ENCODE measurements around the gene WNT8A.

WNT8A gene

DNA sequence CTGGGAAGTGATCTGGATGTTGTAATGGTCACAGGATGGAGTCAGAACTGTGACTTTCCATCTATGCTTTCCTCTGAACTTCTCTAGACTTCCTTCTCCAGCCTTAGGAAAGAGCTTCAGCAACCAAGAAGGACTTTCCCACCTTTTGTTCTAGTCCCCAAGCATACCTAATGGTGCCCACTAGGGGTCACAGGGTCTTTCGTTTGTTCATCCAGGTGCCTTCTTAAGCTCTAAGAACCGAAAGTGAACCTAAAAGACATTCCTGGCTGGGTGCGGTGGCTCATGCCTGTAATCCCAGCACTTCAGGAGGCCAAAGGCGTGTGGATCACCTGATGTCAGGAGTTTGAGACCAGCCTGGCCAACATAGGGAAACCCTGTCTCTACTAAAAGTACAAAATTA is 1.8 kb upstream of the WNT8A start:
- DNase-seq (ENCODE audit: low read depth in 2 of 2, low spot score in 1 of 2): no peak

- DNase-seq (ENCODE audit: low read depth in 2 of 2, low spot score in 1 of 2): no peak
Measured at GRCh38 chr5:138091685-138092084, 7.9 kb downstream of the WNT8A start.

GRCh38 chr5:138092301-138092700 is 8.5 kb downstream of the WNT8A start:
- no peak for DNase-seq (ENCODE audit: low read depth in 2 of 2, low spot score in 1 of 2)

DNA sequence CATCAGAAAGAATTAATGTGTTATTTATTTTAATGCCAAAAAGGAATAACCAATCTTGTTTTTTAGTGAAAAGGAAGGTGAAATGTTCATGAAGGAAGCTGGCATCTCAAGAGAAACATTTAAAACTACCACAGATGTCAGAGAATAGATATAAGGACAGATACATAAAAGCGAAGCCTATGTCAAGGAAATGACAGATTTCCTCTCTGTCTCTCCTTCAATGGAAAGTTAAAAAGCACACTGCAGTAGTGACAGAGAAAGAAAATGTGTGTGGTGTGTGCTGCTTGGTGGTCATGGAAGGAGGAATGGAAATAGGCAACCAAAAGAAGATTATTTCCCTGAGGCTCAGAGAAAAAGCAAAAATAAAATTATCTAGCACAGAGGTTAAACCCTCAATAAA is 9.2 kb downstream of the WNT8A start:
- no peak for DNase-seq (ENCODE audit: low read depth in 2 of 2, low spot score in 1 of 2)

DNA sequence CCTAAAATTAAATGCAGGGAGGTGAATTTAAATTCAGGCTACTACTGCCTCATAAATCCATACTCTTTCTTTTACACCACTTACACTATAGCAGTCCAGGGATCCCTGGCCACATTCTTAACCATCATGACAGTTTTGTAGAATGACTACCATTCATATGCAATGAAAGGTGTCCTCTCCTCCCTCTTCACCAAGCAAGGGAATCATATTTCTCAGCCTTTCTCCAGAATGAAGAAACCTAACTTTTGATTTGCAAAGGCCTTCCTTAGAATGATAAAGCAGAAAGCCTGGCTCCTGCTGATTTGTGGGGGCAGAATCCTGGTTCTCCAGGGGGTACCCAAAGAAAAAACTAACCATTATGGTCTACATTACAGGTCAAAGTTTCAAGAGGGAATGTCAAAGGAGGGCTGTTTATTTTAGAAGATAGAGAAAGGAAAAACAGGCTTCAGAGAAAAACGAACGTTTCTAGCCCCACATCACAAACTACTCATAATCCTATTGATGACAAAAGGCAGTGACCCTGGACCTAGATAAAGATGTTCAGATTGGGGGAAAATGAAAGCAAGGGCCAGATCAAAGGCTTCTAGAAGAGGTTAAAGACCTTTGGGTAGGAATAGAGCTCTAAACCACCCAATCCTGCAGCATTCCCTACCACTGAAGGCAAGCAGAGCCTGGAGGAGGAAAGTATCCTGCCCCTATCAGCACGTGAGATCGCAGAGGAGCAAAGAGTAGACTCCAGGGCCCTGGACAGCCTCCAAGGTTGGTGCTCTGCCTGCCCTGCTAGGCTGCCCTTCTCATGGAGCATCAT is 11.5 kb downstream of the WNT8A start:
- DNase-seq (ENCODE audit: low read depth in 2 of 2, low spot score in 1 of 2): no peak

GRCh38 chr5:138096363-138096762 is 12.5 kb downstream of the WNT8A start:
- DNase-seq (ENCODE audit: low read depth in 2 of 2, low spot score in 1 of 2): no peak

- no peak for DNase-seq (ENCODE audit: low read depth in 2 of 2, low spot score in 1 of 2)
Measured at GRCh38 chr5:138096997-138097828, 13.4 kb downstream of the WNT8A start.

GRCh38 chr5:138102454-138103318 is 18.9 kb downstream of the WNT8A start:
- no peak for DNase-seq (ENCODE audit: low read depth in 2 of 2, low spot score in 1 of 2)

GRCh38 chr5:138103319-138103637 is 19.4 kb downstream of the WNT8A start:
- no peak for DNase-seq (ENCODE audit: low read depth in 2 of 2, low spot score in 1 of 2)

- DNase-seq (ENCODE audit: low read depth in 2 of 2, low spot score in 1 of 2): no peak
Measured at GRCh38 chr5:138105709-138106108, 21.9 kb downstream of the WNT8A start.

DNA sequence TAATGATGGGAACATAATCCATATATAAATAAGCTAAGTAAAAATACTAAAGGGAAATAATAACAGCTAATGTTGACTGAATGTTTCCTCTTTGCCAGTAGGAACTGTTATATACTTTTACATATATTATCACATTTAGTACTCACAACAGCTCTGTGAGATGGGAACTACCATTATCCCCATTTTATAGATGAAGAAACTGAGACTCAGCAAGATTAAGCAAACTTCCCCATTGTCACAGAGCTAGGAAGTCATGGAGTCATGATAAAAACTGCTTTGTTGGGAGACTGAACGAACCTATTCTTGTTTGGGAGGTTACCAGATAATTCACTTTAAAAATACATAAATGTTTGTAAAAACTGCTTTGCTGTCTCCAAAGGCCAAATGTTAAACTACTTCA is 23.4 kb downstream of the WNT8A start:
- no peak for DNase-seq (ENCODE audit: low read depth in 2 of 2, low spot score in 1 of 2)

DNA sequence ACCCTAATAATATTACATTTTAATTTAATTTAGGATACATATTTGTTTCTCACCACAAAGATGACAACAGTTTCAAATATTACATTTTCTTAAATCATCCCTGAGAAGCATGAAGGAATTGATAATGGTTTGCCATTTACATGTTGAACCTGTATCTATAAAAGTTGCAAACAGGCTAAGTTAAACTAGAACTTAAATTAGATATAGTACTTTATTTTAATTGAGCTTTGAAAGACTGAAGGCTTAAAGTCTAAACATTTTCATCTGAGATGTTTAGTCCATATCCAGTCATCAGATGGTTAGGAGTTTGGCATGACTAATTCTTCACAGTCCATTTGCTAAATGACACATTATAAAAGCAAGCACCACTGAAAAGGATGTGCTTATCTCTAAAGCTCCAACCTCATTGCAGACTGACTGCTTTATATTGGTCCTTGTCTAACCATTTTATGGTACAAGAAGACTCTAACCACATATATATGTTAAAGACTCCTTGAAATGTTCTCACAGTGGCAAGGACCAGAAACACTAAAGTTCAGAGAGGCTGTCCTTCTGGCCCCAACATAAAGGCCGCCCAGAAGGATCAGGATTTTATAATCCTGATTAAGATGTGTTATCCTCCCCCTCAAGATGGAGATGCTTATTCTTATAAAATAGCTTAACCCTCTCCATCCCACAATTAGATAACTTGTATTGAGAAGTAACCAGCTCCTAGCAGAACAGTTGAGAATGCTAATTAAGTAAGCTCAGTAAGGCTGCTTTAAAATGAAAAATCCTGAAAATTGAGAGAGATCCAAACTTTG is 25.8 kb downstream of the WNT8A start:
- DNase-seq (ENCODE audit: low read depth in 2 of 2, low spot score in 1 of 2): no peak

DNA sequence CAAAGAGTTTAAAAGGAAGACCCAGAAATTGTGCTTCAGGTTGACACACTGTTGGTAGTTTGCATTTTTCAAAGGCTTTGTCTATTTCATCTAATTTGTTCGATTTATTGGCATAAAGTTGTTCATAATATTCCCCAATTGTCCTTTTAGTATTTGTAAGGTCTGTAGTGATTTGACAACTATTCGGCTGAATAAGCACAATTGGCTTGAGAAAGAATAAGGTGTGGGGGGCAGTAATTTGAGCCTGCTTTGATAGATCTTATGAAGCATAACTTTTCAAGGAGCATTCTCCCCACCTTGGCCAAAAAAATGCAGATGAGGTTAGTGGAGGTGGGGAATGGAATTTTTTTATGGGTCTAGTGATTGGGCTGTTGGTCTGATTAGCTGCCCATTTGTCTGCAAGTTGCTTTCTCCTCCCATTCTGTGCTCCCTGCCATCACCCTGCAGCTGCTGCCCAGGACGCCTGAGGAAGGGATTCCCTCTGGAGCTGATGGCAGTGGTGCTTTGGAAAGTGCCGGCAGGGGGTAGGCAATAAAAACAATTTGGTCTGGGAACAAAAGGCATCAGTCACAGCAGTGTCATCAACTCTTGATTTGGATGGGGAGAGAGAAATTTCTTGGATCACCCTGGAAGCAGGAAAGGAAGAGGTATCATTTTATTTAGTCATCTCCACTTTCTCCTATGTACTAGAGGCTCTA is 26.6 kb downstream of the WNT8A start:
- no peak for DNase-seq (ENCODE audit: low read depth in 2 of 2, low spot score in 1 of 2)

- no peak for DNase-seq (ENCODE audit: low read depth in 2 of 2, low spot score in 1 of 2)
Measured at GRCh38 chr5:138111181-138111580, 27.3 kb downstream of the WNT8A start.

- DNase-seq (ENCODE audit: low read depth in 2 of 2, low spot score in 1 of 2): no peak
Measured at GRCh38 chr5:138111937-138112336, 28.1 kb downstream of the WNT8A start.

DNA sequence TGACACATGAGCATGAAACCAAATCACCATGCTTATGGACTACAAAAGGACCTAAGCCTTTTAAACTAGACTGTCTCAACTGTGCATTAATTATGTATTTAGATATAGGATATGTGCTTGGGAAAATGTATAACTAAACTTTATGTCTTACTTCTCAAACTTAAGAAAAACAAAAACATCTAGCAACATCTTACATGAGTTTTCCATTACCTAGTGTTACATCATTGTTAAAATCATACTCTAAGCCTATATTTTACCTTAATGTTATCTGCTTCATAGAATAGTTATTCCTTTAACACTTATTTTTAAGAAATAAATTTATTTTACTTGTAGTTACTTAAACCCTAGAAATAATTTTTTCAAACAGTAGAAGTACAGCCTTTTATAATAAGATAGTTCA is 31.4 kb downstream of the WNT8A start:
- DNase-seq (ENCODE audit: low read depth in 2 of 2, low spot score in 1 of 2): no peak

DNA sequence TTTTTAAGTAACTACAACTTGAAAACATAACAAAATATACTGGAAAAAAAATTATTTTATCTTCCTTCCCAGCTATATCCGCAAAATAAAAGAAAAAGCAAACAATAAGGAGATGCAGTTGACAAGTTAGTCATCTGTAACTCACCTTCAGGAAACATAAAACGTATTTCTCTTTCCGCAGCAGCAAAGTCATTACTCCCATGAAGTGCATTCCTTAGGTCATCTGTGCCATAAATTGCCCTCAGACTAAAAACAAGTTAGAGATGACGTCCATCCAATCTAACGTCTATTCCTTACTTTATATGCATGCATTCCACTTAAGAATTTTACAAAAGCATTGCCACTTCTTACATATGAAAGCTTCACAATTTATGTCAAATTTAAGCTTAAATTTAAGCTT is 44.5 kb downstream of the WNT8A start:
- DNase-seq (ENCODE audit: low read depth in 2 of 2, low spot score in 1 of 2): no peak

DNA sequence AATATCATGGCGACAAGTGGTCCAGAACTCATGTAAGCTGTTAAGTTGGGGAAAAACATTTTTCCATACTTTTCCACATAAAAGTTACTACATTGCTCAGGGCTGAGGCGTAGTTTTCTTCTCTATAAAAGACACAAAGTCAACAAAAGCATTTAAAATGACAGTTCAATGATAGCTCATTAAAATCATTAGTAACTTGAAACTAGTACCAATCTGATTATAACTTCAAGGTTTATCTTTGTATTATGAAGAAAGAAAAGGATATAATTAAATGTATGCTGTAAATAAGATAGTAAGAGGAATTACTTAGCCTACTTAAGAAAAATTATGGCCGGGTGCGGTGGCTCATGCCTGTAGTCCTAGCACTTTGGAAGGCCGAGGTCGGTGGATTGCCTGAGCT is 45.5 kb downstream of the WNT8A start:
- no peak for DNase-seq (ENCODE audit: low read depth in 2 of 2, low spot score in 1 of 2)

DNA sequence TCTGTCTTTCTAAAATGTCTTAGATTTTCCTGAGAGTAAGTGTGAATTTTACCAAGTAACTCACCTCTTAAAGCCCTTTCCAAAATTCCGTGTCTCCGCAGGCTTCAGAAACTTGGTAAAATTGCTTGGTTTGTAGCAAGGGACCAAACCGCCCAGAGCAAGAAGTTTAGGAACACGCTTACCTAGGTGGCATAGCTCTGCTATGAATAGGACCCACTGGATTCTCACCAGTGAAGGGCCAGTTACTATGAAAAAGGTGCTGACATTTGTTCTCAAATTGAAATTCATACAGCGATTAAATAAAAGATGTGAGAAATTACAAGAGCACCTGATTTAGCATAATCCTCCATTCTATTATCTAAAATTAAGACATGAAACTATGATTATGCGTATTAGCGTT is 48.7 kb downstream of the WNT8A start:
- DNase-seq (ENCODE audit: low read depth in 2 of 2, low spot score in 1 of 2): no peak

Measured in stimulated activated CD8-positive, alpha-beta memory T cell treated with anti-CD3 and anti-CD28 coated beads, Interleukin-4, amount 100 ng/mL, for 4 hours (primary cell).